Endometrial microvascular endothelial cells (primary cell): ENCODE results near the gene HAPSTR1. TPM values are rescaled to one million over a fixed set of nuclear protein-coding genes. Genes with fewer than 3 reads are reported as not detected.

ENCODE experiments used
- in situ Hi-C: cut with HindIII; loops from 2 replicates; pipeline ENCODE4 v1.10.0; 2017; ENCODE audit warnings: low sequenced_read_pairs, low pct_unique_long_range_greater_than_20kb; ENCODE audit errors: inconsistent ontology term
- total RNA-seq: library from RNA; depleted of rRNA; stranded (reverse); fragments of >200 nt; gene quantifications from one replicate; pipeline ENCODE4 v1.2.3, GENCODE V29; 2015; ENCODE audit errors: inconsistent ontology term

Gene HAPSTR1
- total RNA-seq, 1 donor from 2014 or later, result 56.7 TPM

DNA sequence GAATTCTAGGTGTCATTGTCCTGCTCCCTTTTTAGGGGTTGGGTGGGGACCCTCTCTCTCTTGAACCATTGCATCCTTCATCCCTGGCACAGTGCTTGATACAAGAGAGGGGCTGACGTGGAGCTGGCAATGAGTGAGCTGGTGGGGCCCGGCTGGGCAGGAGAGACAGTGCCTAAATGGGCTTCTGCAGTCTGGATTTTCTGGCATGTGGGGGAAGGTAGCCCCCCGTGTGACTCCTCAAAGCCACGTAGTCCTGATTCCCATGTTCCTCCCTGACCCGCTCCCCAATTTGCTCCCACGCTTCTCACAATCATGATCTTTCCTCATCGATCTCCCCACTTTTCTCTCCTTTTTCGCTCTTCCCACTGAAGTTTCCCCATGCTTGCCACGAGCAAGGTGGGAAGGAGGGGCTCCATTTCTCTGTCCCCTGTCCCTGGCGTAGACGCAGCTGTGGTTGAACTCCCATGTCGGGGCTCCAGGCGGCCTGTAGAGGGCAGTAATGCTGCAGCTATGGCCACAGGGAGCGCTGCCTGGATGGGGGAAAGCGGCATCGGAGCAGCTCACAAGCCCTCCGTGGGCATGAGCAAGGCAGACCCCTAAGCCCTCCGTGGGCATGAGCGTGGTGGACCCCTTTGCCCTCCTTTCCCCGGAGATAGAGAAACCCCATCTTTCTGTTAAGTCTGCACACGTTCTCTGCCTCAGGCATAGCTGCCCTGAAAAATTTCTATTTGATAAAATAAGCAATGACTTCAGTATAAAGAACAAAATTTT lies 47.5 kb downstream of the HAPSTR1 start:
- in situ Hi-C loops, result no loop called here

DNA sequence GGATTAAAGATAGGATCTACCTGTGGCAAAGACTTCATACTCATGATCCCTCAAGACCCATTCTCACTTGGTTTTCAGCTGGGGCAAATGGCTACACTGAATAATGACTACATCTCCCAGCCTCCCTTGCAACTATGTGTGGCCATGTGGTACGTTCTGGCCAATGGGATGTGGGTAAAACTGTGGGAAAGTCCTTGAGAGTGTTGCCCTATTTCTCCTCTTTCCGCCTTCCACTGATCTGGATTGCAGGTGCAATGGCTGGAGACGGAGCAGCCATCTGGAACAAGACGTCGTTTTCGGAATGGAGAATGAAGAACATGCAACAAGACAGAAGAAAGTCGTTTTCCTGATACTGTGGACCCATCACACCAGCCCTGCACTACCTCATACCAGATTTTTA lies 48.5 kb downstream of the HAPSTR1 start:
- in situ Hi-C loops, result no loop called here

Other genes with a start within 250 kb of the HAPSTR1 start
- 59.3 TPM for gene CARHSP1, start 222.6 kb upstream of the HAPSTR1 start, total RNA-seq
- gene LITAFD, start 209.3 kb upstream of the HAPSTR1 start, total RNA-seq, result not detected
- gene USP7, start 127.7 kb upstream of the HAPSTR1 start, total RNA-seq, result 55.8 TPM